SJCRH30 (cell line): Measurements from ENCODE around the gene TRANK1. TPM values are rescaled to one million over a fixed set of nuclear protein-coding genes. Genes with fewer than 3 reads are reported as not detected.
"Not testable (repeated sequence)": the region's sequence is repeated elsewhere in the genome, so short reads cannot be mapped to it uniquely, and the experiment has no call there.

ENCODE experiments used
- DNase-seq, 2 experiments: peaks; one replicate each; pipeline ENCODE4 v3.0.0-alpha.2; 2015 to 2020
- H3K27ac ChIP-seq: fragments of 250-450 bp; sonication (Bioruptor Pico); 2 replicates; pipeline ENCODE4 v1.5.1; 2020; ENCODE audit warnings: mild to moderate bottlenecking, moderate library complexity
- H3K27me3 ChIP-seq: fragments of 250-450 bp; sonication (Bioruptor Pico); 2 replicates; pipeline ENCODE4 v1.5.1; 2020; ENCODE audit warnings: mild to moderate bottlenecking, moderate library complexity
- H3K36me3 ChIP-seq: fragments of 250-450 bp; sonication (Bioruptor Pico); 2 replicates; pipeline ENCODE4 v1.5.1; 2020; ENCODE audit warnings: mild to moderate bottlenecking, moderate library complexity
- H3K4me1 ChIP-seq: fragments of 250-450 bp; sonication (Bioruptor Pico); 2 replicates; pipeline ENCODE4 v1.5.1; 2020; ENCODE audit warnings: mild to moderate bottlenecking, moderate library complexity
- H3K4me3 ChIP-seq: fragments of 250-450 bp; sonication (Bioruptor Pico); 2 replicates; pipeline ENCODE4 v1.5.1; 2020; ENCODE audit warnings: mild to moderate bottlenecking, moderate library complexity
- H3K9me3 ChIP-seq: fragments of 250-450 bp; sonication (Bioruptor Pico); replicated peaks from 2 replicates; pipeline ENCODE4 v1.5.1; 2020; ENCODE audit warnings: mild to moderate bottlenecking, moderate library complexity
- total RNA-seq: library from RNA; depleted of rRNA; stranded (reverse); fragments of >200 nt; shearing (Covaris generic); gene quantifications from 2 replicates; pipeline ENCODE4 v1.2.3, GENCODE V29; 2014

TRANK1 gene
- total RNA-seq, 1 experiment from 2014 or later = 0.12 TPM

DNA sequence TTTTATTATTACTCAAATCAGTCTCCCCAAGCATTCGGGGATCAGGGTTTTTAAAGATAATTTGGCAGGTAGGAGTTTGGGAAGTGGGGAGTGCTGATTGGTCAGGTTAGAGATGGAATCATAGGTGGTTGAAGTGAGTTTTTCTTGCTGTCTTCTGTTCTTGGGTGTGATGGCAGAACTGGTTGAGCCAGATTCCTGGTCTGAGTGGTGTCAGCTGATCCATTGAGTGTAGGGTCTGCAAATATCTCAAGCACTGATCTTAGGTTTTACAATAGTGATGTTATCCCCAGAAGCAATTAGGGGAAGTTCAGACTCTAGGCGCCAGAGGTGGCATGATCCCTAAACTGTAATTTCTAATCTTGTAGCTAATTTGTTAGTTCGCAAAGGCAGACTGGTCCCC is 20.6 kb upstream of the TRANK1 start:
- Histone ChIP-seq H3K9me3 (no peaks in the 10 kb centered on the region), H3K27ac (no peak overlapping the region), H3K27me3 (no peaks in the 10 kb centered on the region), H3K4me3 (no peak overlapping the region), H3K4me1 (no peaks in the 10 kb centered on the region), H3K36me3 (no peaks in the 10 kb centered on the region)
- no peak for DNase-seq

DNA sequence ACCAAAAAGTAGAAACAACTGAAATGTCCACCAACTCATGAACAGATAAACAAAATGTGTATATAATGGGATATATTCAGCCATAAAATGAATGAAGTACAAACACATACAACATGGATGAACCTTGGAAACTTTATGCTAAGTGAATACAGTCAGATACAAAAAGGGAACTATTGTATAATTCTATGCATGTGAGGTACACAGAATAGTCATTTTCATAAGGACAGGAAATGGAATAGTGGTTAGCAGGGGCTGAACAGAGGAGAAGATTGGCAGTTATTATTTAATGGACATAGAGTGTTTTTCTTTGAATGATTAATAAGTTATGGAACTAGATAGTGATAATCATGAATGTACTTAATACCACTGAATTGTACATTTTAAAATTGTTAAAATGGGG is 20.0 kb upstream of the TRANK1 start:
- H3K4me1 ChIP-seq = no peaks in the 10 kb centered on the region
- no peaks in the 10 kb centered on the region for H3K36me3 ChIP-seq
- no peaks in the 10 kb centered on the region for H3K9me3 ChIP-seq
- H3K27me3 ChIP-seq = no peaks in the 10 kb centered on the region
- H3K27ac ChIP-seq = no peak overlapping the region
- H3K4me3 ChIP-seq = no peak overlapping the region
- no peak for DNase-seq

DNA sequence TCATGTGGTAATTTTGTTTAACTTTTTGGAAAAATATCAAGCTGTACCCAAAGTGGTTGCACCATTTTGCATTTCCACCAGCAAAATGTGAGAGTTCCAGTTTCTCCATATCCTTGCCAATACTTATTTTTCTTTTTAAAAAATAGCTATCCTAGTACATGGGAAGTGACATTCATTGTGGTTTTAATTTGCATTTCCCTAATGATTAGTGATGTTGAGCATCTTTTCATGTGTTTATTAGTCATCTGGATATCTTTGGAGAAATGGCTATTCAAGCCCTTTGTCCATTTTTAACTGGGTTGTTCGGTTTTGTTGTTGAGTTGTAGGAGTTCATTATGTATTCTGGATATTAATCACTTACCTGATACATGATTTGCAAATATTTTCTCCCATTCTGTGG is 19.5 kb upstream of the TRANK1 start:
- Histone ChIP-seq H3K27me3 (no peaks in the 10 kb centered on the region), H3K36me3 (no peaks in the 10 kb centered on the region), H3K9me3 (no peaks in the 10 kb centered on the region), H3K4me3 (no peak overlapping the region), H3K27ac (no peak overlapping the region), H3K4me1 (no peaks in the 10 kb centered on the region)
- DNase-seq = no peak

DNA sequence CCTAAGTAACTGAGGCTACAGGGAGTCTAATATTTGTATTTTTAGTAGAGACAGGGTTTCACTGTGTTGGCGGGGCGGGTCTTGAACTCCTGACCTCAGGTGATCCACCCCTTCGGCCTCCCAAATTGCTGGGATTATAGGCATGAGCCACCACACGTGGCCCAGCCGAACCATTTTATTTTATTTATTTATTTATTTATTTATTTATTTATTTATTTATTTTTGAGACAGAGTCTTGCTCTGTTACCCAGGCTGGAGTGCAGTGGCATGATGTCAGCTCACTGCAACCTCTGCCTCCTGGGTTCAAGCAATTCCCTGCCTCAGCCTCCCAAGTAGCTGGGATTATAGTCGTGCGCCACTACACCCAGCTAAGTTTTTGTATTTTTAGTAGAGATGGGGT is 18.2 kb upstream of the TRANK1 start:
- not testable (repeated sequence) for H3K36me3 ChIP-seq, H3K27ac ChIP-seq, H3K4me3 ChIP-seq, H3K27me3 ChIP-seq, H3K4me1 ChIP-seq, DNase-seq, H3K9me3 ChIP-seq

DNA sequence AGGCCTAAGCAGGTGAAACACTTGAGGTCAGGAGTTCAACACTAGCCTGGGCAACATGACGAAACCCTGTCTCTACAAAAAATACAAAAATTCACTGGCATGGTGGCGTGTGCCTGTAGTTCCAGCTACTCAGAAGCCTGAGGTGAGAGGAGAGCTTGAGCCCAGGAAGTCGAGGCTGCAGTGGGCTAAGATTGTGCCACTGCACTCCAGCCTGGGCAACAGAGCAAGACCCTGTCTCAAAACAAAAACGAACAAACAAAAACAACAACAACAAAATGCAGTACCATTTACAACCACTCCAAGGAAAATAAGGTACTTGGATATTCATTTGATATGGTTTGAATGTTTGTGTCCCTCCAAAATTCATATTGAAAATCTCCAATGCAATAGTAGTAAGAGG is 15.6 kb upstream of the TRANK1 start:
- Histone ChIP-seq H3K27me3 (no peaks in the 10 kb centered on the region), H3K36me3 (no peaks in the 10 kb centered on the region), H3K27ac (no peak overlapping the region), H3K4me3 (no peak overlapping the region), H3K9me3 (no peaks in the 10 kb centered on the region), H3K4me1 (no peaks in the 10 kb centered on the region)
- no peak for DNase-seq

DNA sequence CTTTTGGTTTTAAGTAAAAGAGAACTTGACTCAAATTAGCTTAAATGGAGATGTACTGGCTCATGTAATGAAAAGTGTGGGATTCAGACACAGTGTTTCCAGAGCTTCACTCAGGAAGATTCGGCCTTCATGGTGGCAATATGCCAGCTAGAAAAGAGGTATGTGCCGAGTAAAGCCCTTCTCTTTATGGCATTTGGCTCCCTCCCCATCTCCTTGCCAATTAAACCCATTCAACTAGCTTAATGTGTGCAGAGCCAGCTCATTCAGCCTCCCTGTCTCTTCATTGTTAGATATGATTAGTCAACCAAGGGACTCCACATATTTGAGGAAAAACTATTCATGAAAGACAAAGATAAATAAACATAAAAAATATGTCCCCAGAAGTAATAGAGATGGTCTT is 15.0 kb upstream of the TRANK1 start:
- no peak overlapping the region for H3K27ac ChIP-seq
- H3K4me3 ChIP-seq = no peak overlapping the region
- no peaks in the 10 kb centered on the region for H3K4me1 ChIP-seq
- H3K9me3 ChIP-seq = no peaks in the 10 kb centered on the region
- H3K27me3 ChIP-seq = no peaks in the 10 kb centered on the region
- no peaks in the 10 kb centered on the region for H3K36me3 ChIP-seq
- DNase-seq = peak in 1 of 2 experiments; percentile 3

DNA sequence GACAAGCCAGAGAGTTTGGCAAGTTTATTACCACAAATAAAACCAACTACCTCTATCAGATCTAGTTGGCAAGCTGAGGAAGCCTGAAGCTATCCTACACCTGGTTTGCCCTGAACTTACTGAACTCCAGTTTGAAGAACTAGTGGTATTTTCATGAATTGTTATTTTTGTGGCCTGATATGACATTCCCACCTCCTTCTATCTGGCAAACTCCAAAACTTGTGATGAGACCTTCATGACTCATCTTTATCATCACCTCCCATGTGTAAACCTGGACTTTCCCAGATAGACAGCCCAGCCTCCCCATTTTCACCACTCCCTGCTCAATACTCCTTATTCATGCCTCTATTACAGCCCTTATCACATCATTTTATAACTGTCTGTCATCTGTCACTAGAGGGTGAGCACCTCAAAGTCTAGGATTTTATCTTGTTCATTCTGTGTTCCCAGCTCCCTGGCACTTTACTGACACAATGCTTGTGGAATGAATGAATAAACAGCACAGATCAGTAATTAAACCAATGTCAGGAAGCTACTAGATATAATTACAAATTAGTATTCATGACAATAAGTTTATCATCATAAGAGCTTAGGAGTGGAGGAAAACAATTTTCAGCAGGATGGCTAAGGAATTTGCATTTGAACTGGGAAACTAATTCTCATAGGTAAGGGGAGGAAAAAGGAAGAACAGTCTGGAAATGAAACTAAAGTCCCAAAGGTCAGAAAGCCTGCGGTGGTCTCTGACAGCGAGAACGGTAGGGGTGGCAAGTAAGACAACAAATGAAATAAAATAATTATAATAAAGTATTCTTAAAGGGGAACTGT is 13.2 kb upstream of the TRANK1 start:
- H3K27ac ChIP-seq = no peak overlapping the region

DNA sequence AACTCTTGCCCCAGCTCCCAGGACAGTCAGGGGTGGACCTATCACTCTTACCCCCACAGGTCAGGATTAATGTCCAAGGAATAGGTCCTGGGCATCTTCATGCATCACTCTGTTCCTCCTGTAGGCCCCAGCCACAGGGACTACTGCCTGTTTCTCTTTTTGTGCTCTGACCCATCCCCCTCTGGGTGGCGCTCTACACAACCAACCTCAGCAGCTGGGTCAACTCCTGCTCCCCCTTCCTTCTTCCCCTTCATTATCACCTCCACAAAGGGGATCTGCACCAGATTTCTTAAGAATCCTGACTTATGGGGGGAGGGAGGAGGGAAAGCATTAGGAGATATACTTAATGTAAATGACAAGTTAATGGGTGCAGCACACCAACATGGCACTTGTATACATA is 12.2 kb upstream of the TRANK1 start:
- no peaks in the 10 kb centered on the region for H3K4me1 ChIP-seq

More for the DNA sequence above, 13.2 kb upstream of the TRANK1 start:
- no peaks in the 10 kb centered on the region for H3K4me1 ChIP-seq
- H3K36me3 ChIP-seq = no peaks in the 10 kb centered on the region
- no peak for DNase-seq
- no peaks in the 10 kb centered on the region for H3K27me3 ChIP-seq
- no peaks in the 10 kb centered on the region for H3K9me3 ChIP-seq
- peak overlapping the region; percentile 24 for H3K4me3 ChIP-seq

DNA sequence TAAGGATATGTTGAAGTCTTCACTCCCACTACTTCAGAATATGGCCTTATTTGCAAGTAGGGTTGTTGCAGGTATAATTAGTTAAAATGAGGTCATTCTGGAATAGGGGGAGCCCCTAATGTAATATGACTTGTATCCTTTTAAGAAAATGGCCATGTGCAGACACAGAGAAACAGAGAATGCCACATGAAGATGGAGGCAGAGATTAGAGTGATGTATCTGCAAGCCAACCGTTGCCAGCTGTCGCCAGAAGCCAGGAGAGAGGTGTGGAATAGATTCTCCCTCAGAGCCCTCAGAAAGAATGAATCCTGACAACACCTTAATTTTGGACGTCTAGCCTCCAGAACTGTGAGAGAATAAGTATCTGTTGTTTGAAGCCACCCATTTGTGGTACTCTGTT is 11.3 kb upstream of the TRANK1 start:
- Histone ChIP-seq H3K4me3 (no peak overlapping the region), H3K27ac (no peak overlapping the region), H3K9me3 (no peaks in the 10 kb centered on the region), H3K4me1 (no peaks in the 10 kb centered on the region), H3K27me3 (no peaks in the 10 kb centered on the region), H3K36me3 (no peaks in the 10 kb centered on the region)
- no peak for DNase-seq

More for the DNA sequence above, 12.2 kb upstream of the TRANK1 start:
- H3K27ac ChIP-seq = no peak overlapping the region
- no peaks in the 10 kb centered on the region for H3K9me3 ChIP-seq
- no peaks in the 10 kb centered on the region for H3K27me3 ChIP-seq
- H3K36me3 ChIP-seq = no peaks in the 10 kb centered on the region
- DNase-seq = no peak
- H3K4me3 ChIP-seq = no peak overlapping the region

DNA sequence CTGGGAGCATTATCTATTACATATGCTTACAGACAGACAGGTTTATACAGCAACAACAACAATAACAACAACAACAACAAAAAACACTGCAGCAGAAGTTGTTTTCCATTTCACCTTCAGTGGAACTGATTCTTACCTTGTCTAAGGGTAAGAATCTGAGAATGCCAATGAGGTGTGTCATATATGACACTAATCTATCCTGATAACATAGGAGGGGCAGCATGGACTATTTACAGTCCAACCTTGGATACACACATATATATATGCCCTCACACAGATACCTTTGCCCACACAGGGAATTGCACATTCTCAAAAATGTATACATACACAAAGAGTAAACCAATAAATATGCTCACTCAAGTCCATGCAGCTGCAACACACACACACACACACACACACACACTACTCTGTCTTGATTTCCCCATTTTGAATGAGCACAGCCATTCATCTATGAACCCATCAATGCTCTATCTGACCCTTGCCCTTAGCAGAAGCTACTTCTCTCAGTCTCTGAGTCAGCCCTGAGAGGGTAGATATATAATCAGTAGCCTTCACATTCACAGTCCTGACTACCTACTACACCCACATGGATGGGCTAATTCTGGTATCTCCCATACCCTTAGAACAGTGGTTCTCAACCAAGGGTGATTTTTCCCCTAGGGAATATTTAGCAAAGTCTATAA is 9.7 kb upstream of the TRANK1 start:
- H3K36me3 ChIP-seq = no peaks in the 10 kb centered on the region
- H3K4me1 ChIP-seq = no peaks in the 10 kb centered on the region
- no peaks in the 10 kb centered on the region for H3K27me3 ChIP-seq
- no peak overlapping the region for H3K4me3 ChIP-seq
- no peak for DNase-seq
- no peaks in the 10 kb centered on the region for H3K9me3 ChIP-seq
- no peak overlapping the region for H3K27ac ChIP-seq

DNA sequence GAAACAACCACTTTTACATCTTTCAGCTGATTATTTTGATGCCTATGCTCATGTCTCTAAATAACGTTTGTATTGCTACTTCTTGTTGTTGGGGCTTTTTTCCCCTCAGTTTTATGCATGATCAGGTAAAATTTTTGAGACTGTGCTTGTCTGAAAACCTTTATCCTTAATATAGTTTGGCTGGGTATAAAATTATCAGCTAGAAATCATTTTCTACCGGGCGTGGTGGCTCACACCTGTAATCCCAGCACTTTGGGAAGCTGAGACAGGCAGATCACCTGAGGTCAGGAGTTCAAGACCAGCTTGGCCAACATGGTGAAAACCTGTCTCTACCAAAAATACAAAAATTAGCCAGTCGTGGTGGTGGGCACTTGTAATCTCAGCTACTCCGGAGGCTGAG is 3.0 kb upstream of the TRANK1 start:
- H3K4me3 ChIP-seq, H3K27me3 ChIP-seq, H3K27ac ChIP-seq, H3K36me3 ChIP-seq, H3K4me1 ChIP-seq, H3K9me3 ChIP-seq, DNase-seq: not testable (repeated sequence)

DNA sequence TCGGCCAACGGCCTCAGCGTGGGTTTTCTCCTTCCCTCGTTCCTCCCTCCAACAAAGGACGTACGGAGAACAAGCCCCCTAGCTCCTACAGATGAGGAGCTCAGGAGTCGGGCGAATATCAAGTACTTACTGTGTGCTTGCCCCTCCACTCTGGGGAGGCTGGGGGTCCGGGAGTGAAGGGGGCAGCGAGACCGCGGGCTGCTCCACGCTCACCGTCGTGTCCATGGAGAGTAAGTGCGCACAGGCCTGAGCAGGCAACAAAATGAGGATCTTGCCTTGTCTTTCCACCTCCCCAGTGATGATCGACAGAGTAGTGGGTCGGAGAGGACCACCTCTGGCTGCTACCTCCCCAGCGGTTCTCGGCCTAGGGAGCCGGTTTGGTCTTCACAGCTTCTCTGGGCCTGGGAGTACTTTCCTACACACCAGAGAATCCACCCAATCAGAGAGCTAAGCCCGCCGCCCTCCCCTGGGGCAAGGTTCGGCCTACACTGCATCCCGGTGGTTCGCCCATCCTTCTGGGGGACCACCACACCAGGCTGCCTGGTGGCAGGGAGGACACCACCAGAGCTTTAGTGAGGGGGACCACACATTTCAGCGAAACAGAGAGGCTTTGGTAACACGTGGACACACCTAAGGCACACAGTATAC is 603 bp upstream of the TRANK1 start:
- H3K4me1 ChIP-seq = no peaks in the 10 kb centered on the region
- H3K9me3 ChIP-seq = no peaks in the 10 kb centered on the region
- no peaks in the 10 kb centered on the region for H3K36me3 ChIP-seq
- H3K27me3 ChIP-seq = no peaks in the 10 kb centered on the region
- no peak overlapping the region for H3K27ac ChIP-seq
- H3K4me3 ChIP-seq = no peak overlapping the region
- no peak for DNase-seq

DNA sequence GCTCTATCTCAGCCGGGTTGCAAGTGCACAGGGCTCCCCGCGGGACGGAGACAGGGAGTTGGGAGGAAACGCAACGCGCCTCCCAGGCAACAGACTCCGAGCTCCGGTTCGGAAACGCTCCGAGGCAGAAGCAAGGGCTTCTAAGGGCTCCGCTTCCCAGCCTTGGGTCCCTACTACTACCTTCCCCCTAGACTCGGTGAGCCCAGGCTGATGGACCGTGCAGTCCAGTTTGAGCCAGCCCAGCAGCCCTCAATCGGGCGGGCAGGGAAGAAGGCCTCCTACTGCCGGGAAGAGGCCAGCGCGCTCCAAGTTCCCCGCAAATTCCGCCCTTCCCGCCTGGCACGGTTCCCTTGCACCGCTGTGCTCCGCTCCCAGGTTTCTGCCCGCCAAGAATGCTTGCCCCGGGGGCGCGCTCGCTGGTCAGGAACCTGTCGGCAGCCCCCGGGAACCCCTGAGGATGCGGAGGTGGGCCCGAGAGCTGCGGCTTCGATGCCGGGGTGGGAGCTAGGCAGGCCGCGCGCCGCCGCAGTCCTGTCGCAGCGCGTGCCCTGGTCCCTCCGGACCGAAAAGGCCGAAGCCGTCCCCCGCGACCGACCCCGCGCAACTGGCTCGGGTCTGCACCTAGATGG is 728 bp downstream of the TRANK1 start:
- Histone ChIP-seq H3K36me3 (no peaks in the 10 kb centered on the region), H3K4me3 (no peak overlapping the region), H3K4me1 (no peaks in the 10 kb centered on the region), H3K27ac (no peak overlapping the region), H3K9me3 (no peaks in the 10 kb centered on the region), H3K27me3 (no peaks in the 10 kb centered on the region)
- DNase-seq = no peak

DNA sequence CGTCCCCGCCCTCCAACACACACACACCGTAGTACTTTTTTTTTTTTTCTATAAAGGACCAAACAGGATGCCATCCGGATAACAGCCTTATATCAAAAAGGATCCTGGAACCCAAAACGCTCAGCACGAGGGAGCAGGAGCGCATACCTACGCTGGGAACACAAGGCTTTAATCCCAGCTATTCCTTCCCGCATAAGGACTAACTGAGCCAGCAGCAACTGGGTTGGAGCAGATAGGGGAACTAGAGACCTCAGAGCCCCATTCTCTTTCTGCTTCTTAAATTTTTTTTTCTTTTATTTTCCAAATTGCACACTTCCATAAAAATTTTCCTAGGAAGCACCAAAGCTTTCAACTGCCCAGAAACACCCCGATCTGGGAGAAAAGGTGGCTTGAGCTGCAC is 1.3 kb downstream of the TRANK1 start:
- no peaks in the 10 kb centered on the region for H3K27me3 ChIP-seq
- no peak overlapping the region for H3K4me3 ChIP-seq
- no peak for DNase-seq
- H3K4me1 ChIP-seq = no peaks in the 10 kb centered on the region
- no peak overlapping the region for H3K27ac ChIP-seq
- no peaks in the 10 kb centered on the region for H3K36me3 ChIP-seq
- no peaks in the 10 kb centered on the region for H3K9me3 ChIP-seq

DNA sequence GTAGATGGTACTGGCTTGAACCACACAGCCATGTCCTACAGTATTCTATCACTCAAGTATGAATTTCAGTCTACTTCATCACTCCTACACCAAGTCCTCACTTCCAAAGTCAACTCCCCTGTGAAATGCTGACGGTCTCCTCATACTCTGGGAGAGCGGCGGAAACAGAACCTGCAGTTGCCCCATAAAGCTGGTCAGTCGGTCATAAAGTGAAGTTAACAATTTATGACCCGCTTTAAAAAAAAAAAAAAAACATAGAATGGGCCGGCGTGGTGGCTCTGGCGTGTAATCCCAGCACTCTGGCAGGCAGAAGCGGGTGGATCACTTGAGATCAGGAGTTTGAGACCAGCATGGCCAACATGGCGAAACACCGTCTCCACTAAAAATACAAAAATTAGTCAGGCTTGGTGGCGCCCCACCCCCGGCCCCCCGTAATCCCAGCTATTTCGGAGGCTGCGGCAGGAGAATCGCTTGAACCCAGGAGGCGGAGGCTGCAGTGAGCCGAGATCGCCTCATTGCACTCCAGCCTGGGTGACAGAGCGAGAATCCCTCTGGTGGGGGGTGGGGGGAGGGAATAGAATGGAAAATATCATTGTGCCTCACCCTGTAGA is 2.1 kb downstream of the TRANK1 start:
- Histone ChIP-seq H3K36me3 (no peaks in the 10 kb centered on the region), H3K27me3 (no peaks in the 10 kb centered on the region), H3K4me3 (no peak overlapping the region), H3K27ac (no peak overlapping the region), H3K9me3 (no peaks in the 10 kb centered on the region), H3K4me1 (no peaks in the 10 kb centered on the region)
- DNase-seq = no peak
